Left cardiac atrium (tissue), 4 donors: ENCODE results near the gene SEPTIN1. TPM values are rescaled to one million over a fixed set of nuclear protein-coding genes. Genes with fewer than 3 reads are reported as not detected.
A peak's percentile ranks its signal among the peaks of the same experiment; 100 is the strongest.
"Not testable (repeated sequence)": the region's sequence is repeated elsewhere in the genome, so short reads cannot be mapped to it uniquely, and the experiment has no call there.

Source experiments
- ATAC-seq, 2 donors: fragments of 200-7000 bp; cut with Tn5 transposase; one replicate each; pipeline ENCODE4 v1.9.1; 2020; ENCODE audit warnings: mild to moderate bottlenecking in 2 of 2, moderate library complexity in 2 of 2
- DNase-seq: peaks from one replicate; pipeline ENCODE4 v3.0.0-alpha.2; 2020
- intact Hi-C, 2 donors: fragments of 100-400 bp; cut with DNase I; formaldehyde crosslinking; loops; one replicate each; pipeline versions ENCODE4 v1.14.1 to v1.15.1; 2022 to 2023
- total RNA-seq, 2 donors: library from RNA; stranded (reverse); fragmentation: NEBNext Ultra II Directional; extraction: Animal tissue kit (Norgen Biotek cat#: 25700); gene quantifications; one replicate each; pipeline ENCODE4 v1.2.1, GENCODE V29; 2021
- donor health status: DM: no; HTN: yes; CAD: no.
- donor health status: DM: no; HTN: yes; CAD: no; lungs with severe emphysema.
- donor health status: DM: yes; HTN: yes; CAD: no.
- donor health status: Dilated cardiomyopathy.

Gene SEPTIN1
- total RNA-seq, 2 donors from 2014 or later = 2.0 to 3.4 TPM

DNA sequence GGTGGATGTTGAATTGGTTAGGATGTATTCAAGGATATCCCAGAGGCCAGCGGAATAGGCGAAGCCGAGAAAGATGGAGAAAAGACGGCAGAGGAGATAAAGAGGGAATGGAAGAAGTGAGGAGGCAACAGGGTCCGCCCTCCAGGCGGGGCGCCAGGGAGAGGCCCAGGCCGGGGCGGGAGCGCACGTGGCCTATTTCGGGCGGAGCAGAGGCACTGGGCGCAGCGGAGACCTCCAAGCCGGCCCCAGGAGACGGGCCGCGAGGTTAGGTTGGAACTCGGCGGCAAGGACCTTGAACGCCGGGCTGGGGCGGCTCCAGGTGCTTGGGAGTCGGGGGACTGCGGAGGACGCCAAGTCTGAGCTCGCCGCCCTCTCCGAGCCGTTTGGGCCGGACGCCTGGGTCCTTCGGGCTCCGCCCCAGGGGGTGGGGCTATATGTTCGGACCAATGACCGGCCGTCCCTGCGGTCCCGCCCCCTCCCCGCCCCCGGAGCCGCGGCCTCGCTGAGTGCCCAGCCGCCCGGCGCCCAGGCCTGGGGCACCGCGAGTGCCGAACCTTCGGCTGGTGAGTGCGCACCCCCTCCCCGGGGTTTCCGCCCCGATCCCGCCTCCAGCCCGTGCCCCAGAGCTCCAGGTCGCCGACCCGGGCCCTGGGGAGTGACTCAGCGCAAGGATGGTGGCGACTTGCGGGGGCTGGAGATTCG is 24.9 kb upstream of the SEPTIN1 start, which contains the start of gene ZNF771:
Gene ZNF771, plus strand, starts transcription at position 505 of the 702 bp plus-strand sequence. CDS start 448 bp downstream, outside the sequence.
- intact Hi-C loops = loop anchor here (5.0 to 10.0 kb wide), 3 partner anchors 35 to 312 kb away; partner anchors contain the start of genes CD2BP2 (in 1 of the 2), MYL11 (in 1 of the 2), TBC1D10B (in 1 of the 2) and TBX6 (in 1 of the 2)
- peak; percentile 97 for ATAC-seq

DNA sequence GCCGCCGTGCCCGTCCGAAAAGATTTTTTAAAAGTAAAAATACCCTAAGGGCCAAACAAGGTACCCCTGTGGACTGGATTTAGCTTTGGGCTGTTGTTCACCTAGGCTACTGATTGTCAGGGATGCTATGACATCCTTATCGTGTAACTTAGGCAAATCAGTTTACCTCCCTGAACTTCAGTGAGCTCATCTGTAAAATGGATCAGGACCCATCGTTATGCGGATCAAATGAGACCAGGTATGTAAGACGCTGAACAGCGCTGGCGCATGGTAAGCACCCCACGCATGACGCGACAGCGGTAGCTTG is 24.4 kb upstream of the SEPTIN1 start:
- ATAC-seq = no peak
- no peak for DNase-seq
- intact Hi-C loops = loop anchor here (5.0 to 10.0 kb wide), 3 partner anchors 34 to 312 kb away; partner anchors contain the start of genes CD2BP2 (in 1 of the 2), MYL11 (in 1 of the 2), TBC1D10B (in 1 of the 2) and TBX6 (in 1 of the 2)

More for the DNA sequence above, 24.9 kb upstream of the SEPTIN1 start, which contains the start of gene ZNF771:
- peak; percentile 96 for DNase-seq

DNA sequence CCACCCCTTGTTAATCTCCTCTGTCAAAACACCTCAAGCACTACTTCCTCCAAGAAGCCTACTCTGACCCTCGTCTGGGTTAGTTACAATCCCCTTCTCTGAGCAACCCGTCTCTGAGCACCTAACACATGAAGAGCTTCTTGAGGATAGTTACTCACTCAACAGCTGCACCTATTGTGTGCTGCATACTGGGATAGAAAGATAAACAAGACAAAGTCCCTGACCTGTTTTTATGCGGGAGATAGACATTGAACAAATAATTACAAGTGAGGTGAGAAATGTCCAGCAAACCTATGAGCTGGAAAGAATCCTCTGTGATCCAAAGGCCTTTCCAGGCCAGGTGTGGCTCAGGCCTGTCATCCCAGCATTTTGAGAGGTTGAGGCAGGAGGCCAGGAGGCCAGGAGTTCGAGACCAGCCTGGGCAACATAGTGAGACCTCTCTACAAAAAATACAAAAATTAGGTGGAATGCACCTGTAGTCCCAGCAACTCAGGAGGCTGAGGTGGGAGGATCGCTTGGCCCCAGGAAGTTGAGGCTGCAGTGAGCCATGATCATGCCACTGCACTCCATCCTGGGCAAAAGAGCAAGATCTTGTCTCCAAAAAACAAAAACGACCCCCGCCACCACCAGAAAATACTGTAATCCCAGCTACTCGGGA is 19.5 kb upstream of the SEPTIN1 start:
- ATAC-seq (no peak), DNase-seq (no peak)
- intact Hi-C loops = loop anchor here (10.0 kb wide), 2 partner anchors 47 to 307 kb away; partner anchors contain the start of genes CD2BP2 (in 1 of the 2), TBX6 (in 1 of the 2) and YPEL3 (in 1 of the 2)

DNA sequence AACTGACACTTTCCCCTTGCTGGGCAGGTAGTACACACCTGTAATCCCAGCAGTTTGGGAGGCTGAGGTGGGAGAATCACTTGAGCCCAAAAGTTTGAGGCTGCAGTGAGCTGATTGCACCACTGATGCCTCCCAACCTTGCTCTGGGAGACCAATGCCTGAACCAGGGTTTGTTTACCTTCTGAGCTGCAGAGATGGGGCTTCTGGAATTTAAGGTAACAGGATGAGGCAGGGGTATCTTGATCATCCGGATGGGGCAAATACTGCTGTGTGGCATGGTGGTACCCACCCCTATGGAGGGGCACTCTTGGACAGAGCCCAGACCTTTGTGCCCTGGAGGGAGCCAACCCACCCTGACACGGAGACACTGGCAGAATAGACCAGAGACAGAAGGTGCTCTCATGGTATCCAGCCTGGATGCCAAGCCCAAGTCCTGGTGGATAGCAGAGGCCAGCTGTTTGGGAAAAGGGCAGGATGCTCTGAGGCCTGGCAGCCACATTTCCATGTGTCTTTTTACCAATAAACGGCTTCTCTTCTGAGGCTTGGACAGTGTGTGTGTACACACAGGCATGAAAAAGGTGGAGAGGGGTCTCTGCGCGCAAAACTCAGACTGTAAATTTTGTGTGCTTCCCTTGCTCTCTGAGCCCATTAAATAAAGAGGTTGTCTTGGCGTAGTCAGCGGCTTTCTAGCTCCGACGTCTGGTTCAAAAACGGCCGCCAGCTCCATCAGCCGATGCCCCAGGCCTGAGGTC is 17.2 kb upstream of the SEPTIN1 start:
- DNase-seq = no peak
- intact Hi-C loops = loop anchor here (10.0 kb wide), 2 partner anchors 45 to 305 kb away; partner anchors contain the start of genes CD2BP2 (in 1 of the 2), TBX6 (in 1 of the 2) and YPEL3 (in 1 of the 2)

DNA sequence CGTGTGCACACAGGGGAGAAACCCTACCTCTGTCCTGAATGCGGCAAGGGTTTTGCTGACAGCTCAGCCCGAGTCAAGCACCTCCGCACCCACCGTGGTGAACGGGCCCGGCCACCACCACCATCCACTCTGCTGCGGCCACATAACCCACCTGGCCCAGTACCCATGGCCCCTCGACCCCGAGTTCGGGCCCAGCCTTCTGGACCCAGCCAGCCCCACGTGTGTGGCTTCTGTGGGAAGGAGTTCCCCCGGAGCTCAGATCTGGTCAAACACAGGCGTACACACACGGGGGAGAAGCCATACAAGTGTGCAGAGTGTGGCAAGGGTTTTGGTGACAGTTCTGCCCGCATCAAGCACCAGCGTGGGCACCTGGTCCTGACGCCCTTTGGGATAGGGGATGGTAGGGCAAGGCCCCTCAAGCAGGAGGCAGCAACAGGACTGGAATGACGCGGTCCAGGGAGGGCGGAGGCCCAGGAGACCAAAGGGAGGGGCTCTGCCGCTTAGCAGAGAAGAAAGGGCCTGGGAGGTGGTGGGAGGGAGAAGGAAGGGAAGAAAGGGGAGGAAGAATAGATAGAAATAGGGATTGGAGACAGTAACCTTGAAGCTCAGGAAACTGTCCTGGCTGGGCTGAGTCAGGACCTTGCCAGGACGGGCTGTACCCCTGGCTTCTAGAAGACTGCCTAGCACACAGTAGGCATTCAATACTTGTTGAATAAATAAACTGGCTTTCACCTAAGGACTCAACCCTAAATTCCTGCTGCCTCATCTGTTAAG is 16.5 kb upstream of the SEPTIN1 start:
- ATAC-seq (no peak), DNase-seq (no peak)
- intact Hi-C loops = no loop called here

More for the DNA sequence above, 17.2 kb upstream of the SEPTIN1 start:
- ATAC-seq = no peak

DNA sequence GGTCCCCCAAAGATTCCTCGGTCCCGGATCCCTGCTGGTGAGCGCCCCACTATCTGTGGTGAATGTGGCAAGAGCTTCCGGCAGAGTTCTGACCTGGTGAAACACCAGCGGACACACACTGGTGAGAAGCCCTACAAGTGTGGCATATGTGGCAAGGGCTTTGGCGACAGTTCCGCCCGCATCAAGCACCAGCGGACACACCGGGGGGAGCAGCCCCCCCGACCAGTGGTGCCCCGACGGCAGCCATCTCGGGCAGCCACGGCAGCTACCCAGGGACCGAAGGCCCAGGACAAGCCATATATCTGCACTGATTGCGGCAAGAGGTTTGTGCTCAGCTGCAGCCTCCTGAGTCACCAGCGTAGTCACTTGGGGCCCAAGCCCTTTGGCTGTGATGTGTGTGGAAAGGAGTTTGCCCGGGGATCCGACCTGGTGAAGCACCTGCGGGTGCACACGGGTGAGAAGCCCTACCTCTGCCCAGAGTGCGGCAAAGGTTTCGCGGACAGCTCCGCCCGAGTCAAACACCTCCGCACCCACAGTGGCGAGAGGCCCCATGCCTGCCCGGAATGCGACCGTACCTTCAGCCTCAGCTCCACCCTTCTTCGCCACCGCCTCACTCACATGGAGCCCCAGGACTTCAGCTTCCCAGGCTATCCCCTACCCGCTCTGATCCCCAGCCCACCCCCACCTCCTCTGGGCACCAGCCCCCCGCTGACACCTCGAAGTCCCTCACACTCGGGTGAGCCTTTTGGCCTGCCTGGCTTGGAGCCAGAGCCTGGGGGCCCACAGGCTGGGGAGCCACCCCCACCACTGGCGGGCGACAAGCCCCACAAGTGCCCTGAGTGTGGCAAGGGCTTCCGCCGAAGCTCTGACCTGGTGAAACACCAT is 15.7 kb upstream of the SEPTIN1 start:
- intact Hi-C loops = no loop called here
- DNase-seq (no peak), ATAC-seq (no peak)

DNA sequence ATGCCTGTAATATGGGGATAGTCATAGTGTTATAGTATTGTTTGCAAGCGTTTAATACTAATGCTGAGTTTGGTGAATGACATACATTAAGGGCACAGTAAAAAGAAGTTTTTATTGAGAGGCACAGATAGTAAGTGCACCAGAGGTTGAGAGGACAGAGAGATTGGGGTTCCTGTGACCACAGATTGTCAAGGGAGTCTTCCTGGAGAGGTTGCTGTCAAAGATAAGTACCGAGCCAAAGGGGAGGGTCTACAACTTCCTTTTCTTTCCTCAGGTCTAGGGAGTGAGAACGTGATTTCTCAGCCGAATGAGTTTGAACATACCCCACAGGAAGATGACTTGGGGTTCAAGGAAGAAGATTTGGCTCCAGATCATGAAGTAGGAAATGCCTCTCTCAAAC is 14.7 kb upstream of the SEPTIN1 start:
- ATAC-seq (no peak), DNase-seq (no peak)
- intact Hi-C loops = no loop called here

DNA sequence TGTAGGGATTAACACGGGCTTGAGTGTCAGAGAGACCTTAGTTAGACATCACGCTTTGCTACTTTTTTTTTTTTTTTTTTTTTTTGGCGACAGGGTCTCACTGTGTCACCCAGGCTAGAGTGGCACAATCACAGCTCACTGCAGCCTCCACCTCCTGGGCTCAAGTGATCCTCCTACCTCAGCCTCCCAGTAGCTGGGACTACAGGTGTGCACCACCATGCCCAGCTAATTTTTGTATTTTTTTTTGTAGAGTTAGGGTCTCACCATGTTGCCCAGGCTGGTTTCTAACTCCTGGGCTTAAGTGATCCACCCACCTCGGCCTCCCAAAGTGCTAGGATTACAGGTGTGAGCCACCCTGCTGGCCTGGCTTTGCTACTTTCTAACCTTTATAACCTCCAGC is 14.3 kb upstream of the SEPTIN1 start:
- ATAC-seq, DNase-seq, intact Hi-C loops: not testable (repeated sequence)

DNA sequence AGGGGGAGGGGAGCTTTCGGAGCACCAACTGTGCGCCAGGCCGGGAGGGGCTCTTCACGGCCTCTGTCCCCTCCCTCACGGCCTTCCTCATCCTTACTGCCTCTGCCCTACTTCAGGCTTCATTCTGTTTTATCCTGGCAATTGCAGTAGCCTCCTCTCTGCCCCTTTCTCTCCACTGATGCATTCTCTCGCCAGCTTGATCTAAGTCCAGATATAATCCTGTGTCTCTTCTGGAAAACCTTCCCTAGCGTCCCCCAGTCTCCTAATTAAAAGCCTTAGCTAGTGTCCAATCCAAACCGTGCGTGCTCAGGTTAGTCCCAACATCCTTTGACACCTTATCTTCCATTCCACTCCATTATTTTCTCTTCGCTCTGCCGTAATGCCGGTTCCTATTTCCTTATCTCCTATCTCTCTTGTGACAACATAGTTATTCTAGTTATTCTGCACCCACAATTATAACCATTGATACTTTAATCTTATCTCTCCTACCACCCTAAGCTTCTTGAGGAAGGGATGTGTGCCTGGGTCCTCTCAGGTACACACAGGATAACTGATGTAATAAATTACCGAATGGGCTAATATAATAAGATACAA is 13.7 kb upstream of the SEPTIN1 start:
- ATAC-seq = no peak
- no peak for DNase-seq
- intact Hi-C loops = no loop called here

DNA sequence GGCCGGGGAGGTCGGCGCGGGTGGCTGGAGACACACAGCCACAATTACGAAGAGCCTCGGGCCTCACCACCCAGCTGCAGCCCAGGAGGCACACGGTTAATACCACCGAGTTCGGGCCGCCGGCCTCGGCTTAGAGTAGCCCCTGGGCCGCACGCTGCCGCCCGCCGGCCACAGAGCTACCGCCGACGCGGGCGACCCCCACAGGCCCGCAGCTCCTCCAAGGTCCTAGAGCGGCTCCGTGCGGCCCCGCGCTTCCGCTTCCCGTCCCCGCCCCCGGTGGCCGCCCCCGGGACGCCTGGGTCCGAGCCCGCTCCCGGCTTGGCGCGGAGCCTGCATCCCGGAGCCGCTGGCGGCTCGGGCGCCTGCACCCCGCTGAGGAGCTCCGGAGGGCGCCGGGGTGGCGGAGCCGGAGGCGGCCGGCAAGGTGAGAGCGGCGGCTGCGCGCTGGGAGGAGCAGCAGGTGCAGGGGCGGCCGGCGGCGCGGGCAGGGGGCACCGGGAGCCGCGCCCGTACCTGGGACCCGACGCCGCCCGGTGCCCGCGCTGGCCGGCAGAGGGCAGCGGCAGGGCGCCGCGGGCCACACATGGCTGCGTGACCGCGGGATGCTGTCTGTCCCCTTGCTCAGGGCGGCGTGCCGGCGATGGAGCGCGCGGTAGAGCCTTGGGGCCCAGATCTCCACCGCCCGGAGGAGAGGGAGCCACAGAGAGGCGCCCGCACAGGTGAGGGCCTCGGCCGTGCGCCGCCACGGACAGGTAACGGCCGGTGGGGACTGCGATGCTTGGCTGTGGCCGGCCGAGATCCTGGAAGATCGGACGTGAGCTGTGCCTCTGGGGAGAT is 13.0 kb upstream of the SEPTIN1 start, which contains the start of gene ZNF48:
Gene ZNF48, plus strand, starts transcription at position 266 of the 837 bp plus-strand sequence. Its CDS starts 375 bp downstream, at position 641.
- DNase-seq (peak; percentile 93), ATAC-seq (peak; percentile 97)
- intact Hi-C loops = no loop called here

DNA sequence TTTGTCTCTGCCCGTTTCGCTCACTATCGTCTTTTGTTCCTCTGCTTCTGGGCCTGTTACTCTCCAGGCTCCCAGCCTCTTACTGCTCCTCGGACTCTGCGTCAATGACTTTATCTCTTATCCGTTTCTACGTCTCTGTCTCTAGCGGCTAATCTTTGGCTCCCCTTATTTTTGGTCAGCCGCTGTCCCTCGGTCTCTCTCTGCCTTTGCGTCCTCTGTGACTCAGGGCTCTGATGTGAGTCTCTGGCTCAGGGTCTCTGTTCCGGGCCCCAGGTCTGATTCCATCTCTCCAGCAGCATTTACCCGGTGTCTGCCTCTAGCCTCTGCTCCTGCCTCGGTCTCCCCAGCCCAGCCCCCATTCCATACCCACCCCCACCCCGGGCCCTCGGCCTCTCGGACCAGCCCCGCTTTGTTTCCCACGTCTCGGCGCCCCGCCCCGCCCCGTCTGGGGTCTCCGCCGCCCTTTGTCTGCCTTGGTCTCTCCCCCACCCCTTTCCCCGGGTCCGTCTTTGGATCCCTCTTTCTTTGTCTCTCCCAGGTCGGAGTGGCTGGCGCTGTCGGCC is 12.3 kb upstream of the SEPTIN1 start:
- peak; percentile 52 for DNase-seq
- peak; percentile 25 to 62 for ATAC-seq
- intact Hi-C loops = no loop called here

DNA sequence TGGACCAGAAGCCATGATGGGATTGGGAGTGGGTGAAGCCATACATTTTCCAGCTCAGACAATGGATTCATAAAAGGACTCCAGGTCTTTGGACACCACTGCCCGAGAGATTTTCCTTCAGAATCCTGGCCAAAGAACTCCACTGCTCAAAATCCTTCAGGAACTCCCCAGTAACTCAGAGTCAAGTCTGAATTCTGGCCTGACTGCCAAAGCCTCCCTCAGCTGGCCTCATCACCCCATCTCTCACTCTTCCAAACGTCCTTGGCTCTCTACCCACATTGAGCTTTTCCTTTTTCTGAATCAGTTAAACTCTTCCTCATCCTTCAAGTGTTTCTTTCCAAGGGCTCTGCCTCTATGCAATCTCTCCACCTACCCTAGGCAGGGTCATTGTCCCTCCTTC is 1.2 kb upstream of the SEPTIN1 start:
- DNase-seq (no peak), ATAC-seq (no peak)
- intact Hi-C loops = no loop called here

DNA sequence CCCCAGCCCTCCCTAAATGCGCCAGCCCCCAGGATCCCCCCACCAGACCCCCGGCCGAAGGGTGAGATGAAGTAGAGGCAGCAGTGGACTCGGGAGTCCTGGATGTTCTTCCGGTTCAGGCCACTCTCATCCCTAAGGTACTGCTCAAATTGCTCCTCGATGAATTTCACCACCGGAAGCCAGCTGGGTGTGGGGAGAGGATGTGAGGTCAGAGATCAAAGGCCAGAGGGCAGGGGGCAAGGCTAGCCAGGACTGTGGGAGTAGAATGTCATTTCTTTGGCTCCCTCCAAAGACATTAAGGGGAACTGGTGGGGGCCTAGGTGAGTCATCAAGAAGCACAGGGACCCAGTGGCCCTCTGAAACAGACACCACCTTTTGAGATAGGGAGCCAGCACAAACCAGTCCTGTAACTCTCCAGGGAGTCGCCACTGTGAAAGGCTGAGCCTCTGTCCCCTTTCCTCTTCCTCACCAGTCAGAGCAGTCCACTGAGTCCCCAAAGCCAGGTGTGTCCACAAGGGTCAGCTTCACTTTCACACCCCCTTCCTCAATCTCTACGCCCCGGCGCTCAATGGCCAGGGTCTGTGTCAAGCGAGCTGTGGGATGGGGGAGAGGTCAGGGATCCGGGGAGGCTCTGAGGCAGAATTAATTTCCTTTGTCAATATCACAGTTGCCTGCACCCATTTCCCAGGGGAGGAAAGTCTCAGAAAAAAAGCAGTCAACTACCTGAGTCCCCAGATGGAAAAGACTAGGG is 895 bp downstream of the SEPTIN1 start:
- DNase-seq = no peak
- ATAC-seq = no peak
- intact Hi-C loops = no loop called here

DNA sequence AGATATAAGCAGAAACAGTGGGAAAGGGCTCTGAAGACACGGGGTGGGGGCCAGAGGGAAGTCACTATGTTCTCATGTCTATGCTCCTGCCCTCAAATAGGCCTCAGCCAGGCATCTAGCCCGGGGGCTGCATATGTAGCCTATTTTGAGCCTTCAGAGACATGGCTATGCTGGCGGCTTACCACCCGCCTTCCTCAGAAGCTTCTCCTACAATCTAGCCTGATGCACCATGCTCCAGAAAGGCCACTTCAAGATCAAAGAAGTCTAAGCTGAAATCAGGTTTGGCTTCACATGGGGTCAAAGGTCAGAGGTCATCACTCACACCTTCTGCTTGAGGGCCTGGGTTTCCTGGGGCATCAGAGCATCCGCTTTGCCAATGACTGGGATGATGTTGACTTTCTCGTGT is 1.6 kb downstream of the SEPTIN1 start:
- no peak for DNase-seq
- no peak for ATAC-seq
- intact Hi-C loops = no loop called here

DNA sequence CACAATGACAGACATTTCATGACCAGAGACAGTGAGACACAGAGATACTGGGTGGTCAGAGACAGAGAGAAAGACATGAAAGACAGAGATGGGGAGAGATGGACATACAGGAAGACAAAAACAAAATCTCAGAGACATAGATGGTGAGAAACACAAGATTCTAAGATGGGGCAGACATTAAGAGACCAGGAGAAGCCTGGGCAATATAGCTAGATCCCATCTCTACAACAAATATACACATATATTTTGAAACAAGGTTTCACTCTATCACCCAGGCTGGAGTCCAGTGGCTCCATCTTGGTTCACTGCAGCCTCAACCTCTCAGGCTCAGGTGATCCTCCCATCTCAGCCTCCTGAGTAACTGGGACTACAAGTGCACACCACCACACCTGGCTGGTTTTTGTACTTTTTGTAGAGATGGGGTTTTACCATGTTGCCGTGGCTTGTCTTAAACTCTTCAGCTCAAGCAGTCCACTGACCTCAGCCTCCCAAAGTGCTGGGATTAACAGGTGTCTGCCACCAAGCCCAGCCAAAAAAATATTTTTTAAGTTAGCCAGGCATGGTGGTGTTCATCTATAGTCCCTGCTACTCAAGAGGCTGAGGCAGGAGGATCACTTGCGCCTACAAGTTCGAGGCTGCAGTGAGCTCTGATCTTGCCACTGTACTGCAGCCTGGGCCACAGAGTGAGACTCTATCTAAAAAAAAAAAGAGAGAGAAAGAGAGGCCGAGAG is 2.1 kb downstream of the SEPTIN1 start:
- DNase-seq (no peak), ATAC-seq (no peak)
- intact Hi-C loops = no loop called here
